GM19438 (cell line): ENCODE data around the gene ARHGEF12.

Experiments used
- ATAC-seq: cut with Tn5 transposase; IDR thresholded peaks from one replicate; pipeline ENCODE4 v1.9.1; 2021; ENCODE audit warnings: low read depth; ENCODE audit not compliant: unreplicated experiment

Gene ARHGEF12

GRCh38 chr11:120385110-120385509 lies 48.9 kb downstream of the ARHGEF12 start:
- no peak for ATAC-seq

GRCh38 chr11:120385655-120386054 lies 49.4 kb downstream of the ARHGEF12 start:
- no peak for ATAC-seq

- no peak for ATAC-seq
These were observed 50.1 kb downstream of the ARHGEF12 start for GRCh38 chr11:120386318-120386717.

GRCh38 chr11:120386774-120387371 lies 50.7 kb downstream of the ARHGEF12 start:
- ATAC-seq, result no peak

GRCh38 chr11:120388261-120388660 lies 52.0 kb downstream of the ARHGEF12 start:
- ATAC-seq, result no peak

GRCh38 chr11:120389693-120390584 lies 53.7 kb downstream of the ARHGEF12 start:
- ATAC-seq, result no peak

GRCh38 chr11:120390585-120390922 lies 54.3 kb downstream of the ARHGEF12 start:
- no peak for ATAC-seq

GRCh38 chr11:120391292-120391691 lies 55.1 kb downstream of the ARHGEF12 start:
- ATAC-seq, result no peak

GRCh38 chr11:120391854-120392253 lies 55.6 kb downstream of the ARHGEF12 start:
- no peak for ATAC-seq

- no peak for ATAC-seq
These were observed 56.1 kb downstream of the ARHGEF12 start for GRCh38 chr11:120392314-120392713.

- no peak for ATAC-seq
These were observed 56.6 kb downstream of the ARHGEF12 start for GRCh38 chr11:120392793-120393192.

GRCh38 chr11:120394119-120394518 lies 57.9 kb downstream of the ARHGEF12 start:
- ATAC-seq, result no peak

- ATAC-seq, result no peak
These were observed 59.6 kb downstream of the ARHGEF12 start for GRCh38 chr11:120395778-120396177.

- no peak for ATAC-seq
These were observed 61.9 kb downstream of the ARHGEF12 start for GRCh38 chr11:120398132-120398531.

- ATAC-seq, result no peak
These were observed 63.1 kb downstream of the ARHGEF12 start for GRCh38 chr11:120399307-120399706.

- ATAC-seq, result no peak
These were observed 64.6 kb downstream of the ARHGEF12 start for GRCh38 chr11:120400564-120401364.

GRCh38 chr11:120401506-120401905 lies 65.3 kb downstream of the ARHGEF12 start:
- no peak for ATAC-seq

- no peak for ATAC-seq
These were observed 67.8 kb downstream of the ARHGEF12 start for GRCh38 chr11:120403966-120404365.

GRCh38 chr11:120404495-120404894 lies 68.3 kb downstream of the ARHGEF12 start:
- no peak for ATAC-seq

GRCh38 chr11:120409655-120410054 lies 73.4 kb downstream of the ARHGEF12 start:
- ATAC-seq, result no peak
